Tibial nerve (tissue), 4 donors: ENCODE data around the gene KLHDC10. TPM values are rescaled to one million over a fixed set of nuclear protein-coding genes. Genes with fewer than 3 reads are reported as not detected.

Experiments used
- DNase-seq, 2 donors: peaks; one replicate each; pipeline ENCODE4 v3.0.0-alpha.2; 2019; ENCODE audit warnings: low spot score in 2 of 2
- H3K27ac ChIP-seq, 4 donors: fragments of 200-600 bp; sonication (generic) in 3 of 4; one replicate each; pipeline ENCODE4 v1.5.1; 2017 to 2019; ENCODE audit warnings: mild to moderate bottlenecking in 1 of 4
- H3K27me3 ChIP-seq, 2 donors: fragments of 200-600 bp; sonication (generic) in 1 of 2; one replicate each; pipeline versions ENCODE4 v1.5.1 to v1.6.0; 2017 to 2019
- H3K36me3 ChIP-seq, 3 donors: fragments of 200-600 bp; sonication (generic); one replicate each; pipeline ENCODE4 v1.5.1; 2018 to 2019
- H3K4me1 ChIP-seq, 4 donors: fragments of 200-600 bp; sonication (generic) in 3 of 4; one replicate each; pipeline ENCODE4 v1.5.1; 2017 to 2019
- H3K4me3 ChIP-seq, 4 donors: fragments of 200-600 bp; sonication (generic) in 3 of 4; one replicate each; pipeline ENCODE4 v1.5.1; 2017 to 2019; ENCODE audit warnings: mild to moderate bottlenecking in 1 of 4, moderate library complexity in 1 of 4
- H3K9me3 ChIP-seq, 4 donors: fragments of 200-600 bp; sonication (generic) in 3 of 4; one replicate each; pipeline ENCODE4 v1.5.1; 2017 to 2019
- CTCF ChIP-seq, 5 experiments: fragments of 200-600 bp in 3 of 5; fragments of 450-650 bp in 2 of 5; sonication (generic) in 3 of 5; IDR thresholded peaks; one replicate each; pipeline ENCODE4 v1.5.1; 2016 to 2019; ENCODE audit warnings: antibody characterized with exemption in 5 of 5, mild to moderate bottlenecking in 3 of 5, moderate library complexity in 2 of 5
- EP300 ChIP-seq, 2 donors: sonication (generic); formaldehyde crosslinking; IDR thresholded peaks; one replicate each; pipeline ENCODE4 v1.6.1; 2017; ENCODE audit warnings: antibody characterized with exemption in 2 of 2, mild to moderate bottlenecking in 1 of 2
- POLR2A ChIP-seq, 2 donors: fragments of 450-650 bp; IDR thresholded peaks; one replicate each; pipeline ENCODE4 v1.6.1; 2017; ENCODE audit warnings: antibody characterized with exemption in 2 of 2, mild to moderate bottlenecking in 2 of 2, moderate library complexity in 2 of 2
- WGBS, 2 donors: methylation state at CpG; one replicate each; pipeline ENCODE4 v1.1.5; 2018; 5-methylcytosine and 5-hydroxymethylcytosine counted together
- total RNA-seq, 4 donors: library from RNA; depleted of rRNA; stranded (reverse); fragments of >200 nt; gene quantifications; one replicate each; pipeline ENCODE4 v1.1.0, GENCODE V29; 2016

KLHDC10 gene
- total RNA-seq, 4 donors from 2014 or later: 19.0 to 30.8 (median 21.4) TPM

DNA sequence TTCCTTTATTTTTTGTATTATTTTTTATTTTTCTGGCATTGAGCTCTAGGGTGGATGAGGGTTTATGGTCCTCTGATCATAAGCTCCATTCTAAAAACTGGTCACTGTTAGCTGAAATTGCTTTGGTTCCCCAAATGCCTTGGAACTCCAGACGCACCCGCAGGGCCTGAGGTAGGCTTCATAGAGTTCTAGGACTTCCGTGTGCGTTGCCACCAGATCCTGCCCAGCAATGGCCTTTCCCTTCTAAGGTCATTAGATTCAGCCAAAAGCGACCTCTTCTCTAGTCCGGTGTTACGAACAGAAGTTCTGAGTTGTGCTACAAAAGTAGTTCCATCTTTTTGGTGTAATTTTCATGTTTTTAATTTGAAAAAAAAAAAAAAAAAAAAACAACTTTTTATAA lies 64.4 kb downstream of the KLHDC10 start:
- no peak for DNase-seq
- Histone ChIP-seq H3K4me1 (no peaks in the 10 kb centered on the region), H3K9me3 (no peaks in the 10 kb centered on the region), H3K27me3 (no peaks in the 10 kb centered on the region), H3K4me3 (no peak overlapping the region), H3K27ac (no peak overlapping the region), H3K36me3 (peaks cover 0 to 87% (median 3%) of the 10 kb centered on the region in 3 donors)
- TF ChIP-seq CTCF (IDR thresholded peaks at IDR 0.05) (no peak), POLR2A (IDR thresholded peaks at IDR 0.05) (no peak), EP300 (IDR thresholded peaks at IDR 0.05) (no peak)
- whole genome bisulfite sequencing, 2 donors: 95 to 97% methylated on average over 7 of the region's 7 CpGs

DNA sequence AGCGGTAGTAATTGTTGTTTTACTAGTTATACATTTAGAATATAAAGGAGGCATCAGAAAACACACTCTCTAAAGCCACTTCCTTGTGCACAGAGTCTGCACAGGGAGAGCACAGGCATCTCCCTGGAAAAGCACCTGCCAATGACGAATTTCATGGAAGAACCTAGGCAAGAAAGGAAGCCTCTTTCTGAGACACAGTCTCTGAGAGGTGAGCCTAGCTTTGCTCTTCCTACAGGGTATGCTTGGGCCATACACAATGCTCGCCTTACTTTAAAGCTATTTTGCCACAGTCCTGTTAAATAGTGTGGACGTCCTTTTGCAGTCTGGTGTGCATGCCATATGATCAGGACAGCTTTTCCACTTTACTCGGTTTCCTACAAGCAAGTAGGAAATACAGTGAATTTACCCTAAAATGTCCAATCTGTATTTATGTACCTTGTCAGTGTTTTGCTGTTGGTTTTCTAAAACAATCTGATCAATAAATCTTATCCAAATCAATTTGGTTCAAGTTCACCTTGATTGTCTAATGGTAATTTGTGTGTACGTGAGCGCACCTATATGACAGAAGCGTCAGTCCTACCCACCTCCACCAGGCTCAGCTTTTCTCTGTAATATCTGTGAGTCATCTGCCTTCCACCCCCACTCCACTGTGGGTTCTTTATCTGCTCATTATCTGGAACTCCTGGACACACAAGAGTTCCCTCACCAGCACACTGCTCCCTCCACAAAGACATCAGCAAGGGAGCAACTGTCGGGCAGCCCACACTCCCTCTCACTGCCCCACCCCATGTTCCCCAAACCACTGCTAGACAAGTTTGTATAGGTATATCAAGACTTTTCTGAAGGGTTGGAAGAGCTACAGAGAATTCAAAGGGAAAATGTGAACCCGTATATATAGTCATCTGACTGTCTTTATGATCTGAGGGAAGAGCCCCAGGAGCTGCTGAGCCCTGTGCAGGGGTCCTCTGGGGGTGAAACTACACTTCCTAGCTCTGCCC lies 65.2 kb downstream of the KLHDC10 start:
- H3K9me3 ChIP-seq: no peaks in the 10 kb centered on the region
- WGBS, 2 donors: 95 to 96% methylated on average over 10 of the region's 10 CpGs
- no peak overlapping the region for H3K4me3 ChIP-seq
- peaks cover 0 to 80% (median 3%) of the 10 kb centered on the region in 3 donors for H3K36me3 ChIP-seq
- H3K27ac ChIP-seq: no peak overlapping the region
- H3K27me3 ChIP-seq: no peaks in the 10 kb centered on the region
- no peak for DNase-seq
- TF ChIP-seq CTCF (IDR thresholded peaks at IDR 0.05) (no peak), POLR2A (IDR thresholded peaks at IDR 0.05) (no peak), EP300 (IDR thresholded peaks at IDR 0.05) (no peak)
- no peaks in the 10 kb centered on the region for H3K4me1 ChIP-seq

DNA sequence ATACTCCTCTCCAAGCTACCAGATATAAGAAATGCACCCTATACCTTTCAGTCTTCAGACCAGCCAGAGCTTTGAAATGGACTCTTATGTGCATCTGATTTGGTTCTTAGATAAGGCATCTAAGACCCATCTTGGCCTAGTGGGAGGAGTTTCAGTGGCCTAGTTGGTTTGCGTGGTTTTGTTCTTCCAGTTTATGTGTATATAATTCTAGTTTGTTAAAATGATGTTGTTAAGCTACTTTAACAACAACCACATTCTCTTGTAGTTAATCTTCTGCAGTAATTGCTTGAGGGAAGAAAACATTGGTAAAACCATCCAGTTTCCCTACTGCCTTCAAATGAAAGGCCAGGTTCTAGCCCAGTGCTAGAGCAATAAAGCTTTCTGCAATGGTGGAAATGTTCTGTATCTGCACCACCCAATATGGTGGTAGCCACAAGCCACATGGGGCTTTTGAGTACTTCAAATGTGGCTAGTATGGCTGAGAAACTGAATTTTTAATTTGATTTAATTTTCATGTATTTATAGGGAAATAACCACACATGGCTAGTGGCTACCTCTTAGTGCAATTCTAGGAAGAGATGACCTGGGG lies 66.3 kb downstream of the KLHDC10 start:
- Histone ChIP-seq H3K36me3 (peaks cover 0 to 69% (median 0%) of the 10 kb centered on the region in 3 donors), H3K9me3 (no peaks in the 10 kb centered on the region), H3K4me1 (peaks cover 0 to 11% (median 3%) of the 10 kb centered on the region in 4 donors), H3K27me3 (no peaks in the 10 kb centered on the region), H3K4me3 (no peak overlapping the region), H3K27ac (no peak overlapping the region)
- 95 to 97% methylated on average over 1 of the region's 1 CpG for WGBS, 2 donors
- TF ChIP-seq EP300 (IDR thresholded peaks at IDR 0.05): no peak
- no peak for TF ChIP-seq POLR2A (IDR thresholded peaks at IDR 0.05)
- no peak for TF ChIP-seq CTCF (IDR thresholded peaks at IDR 0.05)
- DNase-seq: no peak

DNA sequence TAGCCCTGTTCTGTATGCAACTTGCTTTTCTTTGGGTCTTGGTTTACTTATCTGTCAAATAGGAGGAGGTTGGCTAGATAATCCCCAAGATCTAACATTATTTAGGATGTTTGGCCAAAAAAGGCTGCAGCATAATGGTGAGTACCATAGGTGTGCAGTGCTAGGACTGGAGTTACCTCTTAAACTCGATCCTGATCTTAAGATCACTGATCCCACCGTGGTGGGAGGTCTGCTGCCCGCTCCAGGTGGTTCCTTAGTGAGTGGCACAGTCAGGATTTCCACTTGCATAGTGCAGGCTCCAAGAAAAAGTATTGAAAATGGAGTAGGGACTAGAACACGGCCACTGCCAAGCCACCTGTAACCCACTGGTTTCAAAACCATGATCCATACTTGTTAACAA lies 66.9 kb downstream of the KLHDC10 start:
- Histone ChIP-seq H3K27me3 (no peaks in the 10 kb centered on the region), H3K27ac (no peak overlapping the region), H3K4me3 (no peak overlapping the region), H3K36me3 (peaks cover 0 to 63% (median 0%) of the 10 kb centered on the region in 3 donors), H3K9me3 (no peaks in the 10 kb centered on the region), H3K4me1 (peaks cover 0 to 16% (median 6%) of the 10 kb centered on the region in 4 donors)
- DNase-seq: no peak
- TF ChIP-seq EP300 (IDR thresholded peaks at IDR 0.05) (no peak), POLR2A (IDR thresholded peaks at IDR 0.05) (no peak), CTCF (IDR thresholded peaks at IDR 0.05) (no peak)
- 96 to 97% methylated on average over 4 of the region's 4 CpGs for WGBS, 2 donors
